Neural crest cell (in vitro differentiated cells): ENCODE results near the gene SOD3. TPM values are rescaled to one million over a fixed set of nuclear protein-coding genes. Genes with fewer than 3 reads are reported as not detected.

Source experiments
- DNase-seq: peaks from one replicate; pipeline ENCODE4 v3.0.0; 2021; ENCODE audit warnings: low read depth, mixed read lengths, low spot score
- H3K27ac Mint-ChIP-seq: one replicate; pipeline ENCODE4 v1.8.0; 2021; ENCODE audit warnings: mild to moderate bottlenecking, mixed read lengths; ENCODE audit not compliant: unreplicated experiment
- H3K27me3 Mint-ChIP-seq: 2 replicates; pipeline ENCODE4 v1.8.0; 2021; ENCODE audit warnings: low read depth, mild to moderate bottlenecking, mixed read lengths
- H3K36me3 Mint-ChIP-seq: 2 replicates; pipeline ENCODE4 v1.8.0; 2021; ENCODE audit warnings: low read depth, mild to moderate bottlenecking, mixed read lengths
- H3K4me1 Mint-ChIP-seq: 2 replicates; pipeline ENCODE4 v1.8.0; 2021; ENCODE audit warnings: mixed read lengths
- H3K4me3 Mint-ChIP-seq: one replicate; pipeline ENCODE4 v1.8.0; 2021; ENCODE audit warnings: mild to moderate bottlenecking, mixed read lengths
- H3K9me3 Mint-ChIP-seq: 2 replicates; pipeline ENCODE4 v1.8.0; 2021; ENCODE audit warnings: mixed read lengths
- CTCF ChIP-seq: fragments of 200-600 bp; sonication (generic); conservative IDR thresholded peaks from 2 replicates; pipeline ENCODE4 v1.5.0; 2021; ENCODE audit warnings: antibody characterized with exemption, mild to moderate bottlenecking
- total RNA-seq: library from RNA; stranded (reverse); gene quantifications from 2 replicates; pipeline ENCODE4 v1.2.1, GENCODE V29; 2021

SOD3 gene
- total RNA-seq, 1 donor from 2014 or later, result 0.16 TPM

GRCh38 chr4:24813732-24814131, 18.4 kb downstream of the SOD3 start:
- no peak overlapping the region for H3K4me3 Mint-ChIP-seq
- H3K9me3 Mint-ChIP-seq, result no peaks in the 10 kb centered on the region
- no peak for TF ChIP-seq CTCF
- H3K27ac Mint-ChIP-seq, result no peak overlapping the region
- H3K36me3 Mint-ChIP-seq, result peaks cover 16% of the 10 kb centered on the region
- no peak for DNase-seq
- peaks cover 4% of the 10 kb centered on the region for H3K4me1 Mint-ChIP-seq
- H3K27me3 Mint-ChIP-seq, result no peaks in the 10 kb centered on the region

GRCh38 chr4:24816797-24817196, 21.4 kb downstream of the SOD3 start:
- no peaks in the 10 kb centered on the region for H3K27me3 Mint-ChIP-seq
- peak overlapping the region; percentile 69 for H3K27ac Mint-ChIP-seq
- TF ChIP-seq CTCF, result no peak
- peaks cover 19% of the 10 kb centered on the region for H3K36me3 Mint-ChIP-seq
- no peak overlapping the region for H3K4me3 Mint-ChIP-seq
- H3K9me3 Mint-ChIP-seq, result no peaks in the 10 kb centered on the region
- H3K4me1 Mint-ChIP-seq, result peaks cover 4% of the 10 kb centered on the region
- DNase-seq, result peak; percentile 4

- Mint-ChIP-seq H3K27me3 (no peaks in the 10 kb centered on the region), H3K9me3 (no peaks in the 10 kb centered on the region), H3K4me1 (peaks cover 4% of the 10 kb centered on the region), H3K27ac (no peak overlapping the region), H3K36me3 (peaks cover 15% of the 10 kb centered on the region), H3K4me3 (no peak overlapping the region)
- no peak for TF ChIP-seq CTCF
- DNase-seq, result no peak
Observed at GRCh38 chr4:24820541-24820940, 25.2 kb downstream of the SOD3 start.

GRCh38 chr4:24824720-24825119, 29.3 kb downstream of the SOD3 start:
- H3K4me1 Mint-ChIP-seq, result no peaks in the 10 kb centered on the region
- no peak for DNase-seq
- H3K27ac Mint-ChIP-seq, result no peak overlapping the region
- no peak overlapping the region for H3K4me3 Mint-ChIP-seq
- peaks cover 9% of the 10 kb centered on the region for H3K36me3 Mint-ChIP-seq
- TF ChIP-seq CTCF, result no peak
- H3K9me3 Mint-ChIP-seq, result peaks cover 3% of the 10 kb centered on the region
- H3K27me3 Mint-ChIP-seq, result no peaks in the 10 kb centered on the region

- peaks cover 3% of the 10 kb centered on the region for H3K9me3 Mint-ChIP-seq
- peaks cover 4% of the 10 kb centered on the region for H3K4me1 Mint-ChIP-seq
- no peak overlapping the region for H3K4me3 Mint-ChIP-seq
- H3K36me3 Mint-ChIP-seq, result peaks cover 15% of the 10 kb centered on the region
- no peak overlapping the region for H3K27ac Mint-ChIP-seq
- DNase-seq, result no peak
- H3K27me3 Mint-ChIP-seq, result no peaks in the 10 kb centered on the region
- no peak for TF ChIP-seq CTCF
Observed at GRCh38 chr4:24831637-24832036, 36.3 kb downstream of the SOD3 start.

- TF ChIP-seq CTCF, result no peak
Observed at GRCh38 chr4:24835696-24836095, 40.3 kb downstream of the SOD3 start.

More at GRCh38 chr4:24835696-24836095, 40.3 kb downstream of the SOD3 start:
- H3K27me3 Mint-ChIP-seq, result no peaks in the 10 kb centered on the region
- no peak overlapping the region for H3K27ac Mint-ChIP-seq
- DNase-seq, result no peak
- no peaks in the 10 kb centered on the region for H3K9me3 Mint-ChIP-seq
- H3K36me3 Mint-ChIP-seq, result no peaks in the 10 kb centered on the region
- peaks cover 17% of the 10 kb centered on the region for H3K4me1 Mint-ChIP-seq
- H3K4me3 Mint-ChIP-seq, result no peak overlapping the region
